SH-SY5Y (cell line): ENCODE measurements around the gene KITLG.

Experiments
- GATA2 ChIP-seq: IDR thresholded peaks from 2 replicates; pipeline ENCODE4 v1.6.1; 2011; ENCODE audit warnings: mild to moderate bottlenecking, low read depth, low read length
- GATA3 ChIP-seq: IDR thresholded peaks from 2 replicates; pipeline ENCODE4 v1.6.1; 2011; ENCODE audit warnings: low read depth, mild to moderate bottlenecking, low read length, moderate library complexity

DNA sequence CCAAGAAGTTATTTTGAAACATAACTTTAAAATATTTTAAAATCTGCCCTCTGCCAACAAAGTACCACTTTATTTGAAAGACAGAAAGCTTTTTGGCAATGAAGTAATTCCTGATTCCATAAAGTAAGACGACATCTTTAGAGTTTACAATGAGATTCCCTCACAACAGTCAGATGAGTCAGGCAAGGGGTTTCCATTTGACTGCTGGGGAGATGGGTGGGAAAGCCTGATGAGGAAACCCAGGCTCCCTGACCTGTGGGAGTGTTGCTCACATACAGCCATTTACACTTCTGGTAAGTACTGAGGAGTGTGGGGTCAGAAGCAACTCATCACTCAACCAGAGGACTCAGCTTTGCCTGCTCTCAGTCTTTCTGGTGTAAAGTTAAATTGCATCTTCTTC lies 10.2 kb downstream of the KITLG start:
- TF ChIP-seq GATA3 = no peak
- no peak for TF ChIP-seq GATA2
